Calu3 (cell line): ENCODE data around the gene CLDND2. TPM values are rescaled to one million over a fixed set of nuclear protein-coding genes. Genes with fewer than 3 reads are reported as not detected.

Source experiments
- BruUV-seq: library from RNA; stranded (reverse); fragments of 400-500 nt; replicated peaks from 2 replicates; lab custom pipeline; 2021; lab: Mats Ljungman, UMichigan
- CTCF ChIA-PET: fragments of 300-600 bp; sonication (Branson Sonifier 250); formaldehyde crosslinking; loops from one replicate; lab custom pipeline; 2022; ENCODE audit warnings: antibody characterized with exemption; lab: Charles Lee
- DNase-seq: peaks from one replicate; pipeline ENCODE4 v3.0.0; 2022
- H3K27ac Mint-ChIP-seq: one replicate; pipeline ENCODE4 v1.8.0; 2022; ENCODE audit warnings: mixed read lengths; ENCODE audit not compliant: unreplicated experiment
- H3K27me3 Mint-ChIP-seq: one replicate; pipeline ENCODE4 v1.8.0; 2022; ENCODE audit warnings: mixed read lengths; ENCODE audit not compliant: unreplicated experiment
- H3K36me3 Mint-ChIP-seq: one replicate; pipeline ENCODE4 v1.8.0; 2022; ENCODE audit warnings: mild to moderate bottlenecking, moderate library complexity, mixed read lengths; ENCODE audit not compliant: insufficient read depth, unreplicated experiment
- H3K4me1 Mint-ChIP-seq: one replicate; pipeline ENCODE4 v1.8.0; 2022; ENCODE audit warnings: mild to moderate bottlenecking, low read depth, mixed read lengths; ENCODE audit not compliant: unreplicated experiment
- H3K4me3 Mint-ChIP-seq: one replicate; pipeline ENCODE4 v1.8.0; 2022; ENCODE audit warnings: mild to moderate bottlenecking, low read depth, moderate library complexity, mixed read lengths; ENCODE audit not compliant: unreplicated experiment
- H3K9me3 Mint-ChIP-seq: one replicate; pipeline ENCODE4 v1.8.0; 2022; ENCODE audit warnings: low read depth, mixed read lengths; ENCODE audit not compliant: unreplicated experiment
- CTCF ChIP-seq: fragments of 200-600 bp; IDR thresholded peaks from one replicate; pipeline ENCODE4 v1.8.0; 2022; ENCODE audit warnings: antibody characterized with exemption; ENCODE audit not compliant: unreplicated experiment
- intact Hi-C: fragments of 100-400 bp; cut with micrococcal nuclease; formaldehyde crosslinking; loops from one replicate; pipeline ENCODE4 v1.10.0; 2022; ENCODE audit not compliant: unreplicated experiment
- total RNA-seq: library from RNA; stranded (reverse); gene quantifications from 2 replicates; pipeline ENCODE4 v1.2.3, GENCODE V29; 2022

The CLDND2 gene
- total RNA-seq, 1 experiment from 2014 or later, result 1.2 TPM

GRCh38 chr19:51356159-51356801 lies 12.5 kb downstream of the CLDND2 start:
- BruUV-seq, result no TSS peak
- TF ChIP-seq CTCF, result no peak

GRCh38 chr19:51354742-51355148 lies 14.1 kb downstream of the CLDND2 start:
- Mint-ChIP-seq H3K36me3 (peaks cover 25% of the 10 kb centered on the region), H3K4me1 (no peaks in the 10 kb centered on the region), H3K9me3 (no peaks in the 10 kb centered on the region), H3K27me3 (no peaks in the 10 kb centered on the region), H3K27ac (peak overlapping the region; percentile 18), H3K4me3 (no peak overlapping the region)
- no peak for TF ChIP-seq CTCF
- no peak for DNase-seq
- intact Hi-C loops, result no loop called here
- CTCF ChIA-PET, result interaction anchor here (0.5 to 1.1 kb wide), 3 partner anchors 39 to 306 kb away, joined by 3 to 6 read pairs (median 4); no protein-coding TSS in a partner anchor
- BruUV-seq, result no TSS peak

More at GRCh38 chr19:51356159-51356801, 12.5 kb downstream of the CLDND2 start:
- DNase-seq, result no peak
- Mint-ChIP-seq H3K36me3 (peaks cover 16% of the 10 kb centered on the region), H3K27me3 (no peaks in the 10 kb centered on the region), H3K27ac (no peak overlapping the region), H3K9me3 (no peaks in the 10 kb centered on the region), H3K4me1 (no peaks in the 10 kb centered on the region), H3K4me3 (no peak overlapping the region)
- CTCF ChIA-PET, result no interaction called here
- intact Hi-C loops, result no loop called here

- intact Hi-C loops, result no loop called here
- TF ChIP-seq CTCF, result no peak
- CTCF ChIA-PET, result interaction anchor here (1.0 to 1.1 kb wide), 2 partner anchors 40 to 79 kb away, joined by 3 to 6 read pairs; no protein-coding TSS in a partner anchor
- Mint-ChIP-seq H3K4me1 (no peaks in the 10 kb centered on the region), H3K4me3 (no peak overlapping the region), H3K27me3 (no peaks in the 10 kb centered on the region), H3K36me3 (peaks cover 30% of the 10 kb centered on the region), H3K9me3 (no peaks in the 10 kb centered on the region), H3K27ac (peak overlapping the region; percentile 18)
- no peak for DNase-seq
- no TSS peak for BruUV-seq
Observed at GRCh38 chr19:51354103-51354741, 14.6 kb downstream of the CLDND2 start.

GRCh38 chr19:51352783-51353360 lies 15.9 kb downstream of the CLDND2 start:
- intact Hi-C loops, result no loop called here
- H3K36me3 Mint-ChIP-seq, result peaks cover 31% of the 10 kb centered on the region
- no peaks in the 10 kb centered on the region for H3K27me3 Mint-ChIP-seq
- H3K4me1 Mint-ChIP-seq, result peaks cover 2% of the 10 kb centered on the region
- DNase-seq, result no peak
- no peak overlapping the region for H3K27ac Mint-ChIP-seq
- no TSS peak for BruUV-seq
- H3K9me3 Mint-ChIP-seq, result no peaks in the 10 kb centered on the region
- no peak for TF ChIP-seq CTCF
- CTCF ChIA-PET, result interaction anchor here (0.6 to 0.7 kb wide), 2 partner anchors 35 to 54 kb away, joined by 3 to 5 read pairs; no protein-coding TSS in a partner anchor
- H3K4me3 Mint-ChIP-seq, result no peak overlapping the region
